HCT116 (cell line): ENCODE data around the gene DIO2. TPM values are rescaled to one million over a fixed set of nuclear protein-coding genes. Genes with fewer than 3 reads are reported as not detected.

Experiments used
- ATAC-seq: fragments of 200-7000 bp; cut with Tn5 transposase; 2 replicates; pipeline ENCODE4 v1.9.1; 2020; ENCODE audit warnings: mild to moderate bottlenecking, moderate library complexity
- BruUV-seq: library from RNA; stranded (reverse); fragments of 400-500 nt; replicated peaks from 2 replicates; lab custom pipeline; 2021; lab: Mats Ljungman, UMichigan
- CTCF ChIA-PET: fragments of 300-600 bp; sonication (Branson Sonifier 250); formaldehyde crosslinking; loops from one replicate; lab custom pipeline; 2021; ENCODE audit warnings: antibody characterized with exemption; lab: Charles Lee
- POLR2A ChIA-PET: fragments of 300-600, 350-600 bp; sonication (Branson Sonifier 250); formaldehyde crosslinking; loops from one replicate; lab custom pipeline; 2021; ENCODE audit warnings: antibody characterized with exemption; lab: Charles Lee
- RAD21 ChIA-PET, 2 experiments: fragments of 300-600 bp; sonication (Branson Sonifier 250); formaldehyde crosslinking; loops; one replicate each; lab custom pipeline; 2023; ENCODE audit warnings: low total read pairs in 2 of 2; ENCODE audit not compliant: uncharacterized antibody in 2 of 2, unreplicated experiment in 2 of 2, low non-redundant PET in 1 of 2; lab: Charles Lee
- DNase-seq: peaks from one replicate; pipeline ENCODE4 v3.0.0-alpha.2; 2010; ENCODE audit warnings: low read depth, low spot score
- H2AFZ ChIP-seq: fragments of 200-600 bp; shearing (Covaris generic), sonication (generic); 2 replicates; pipeline ENCODE4 v1.6.1; 2017; ENCODE audit warnings: low read depth, mixed run types, mixed read lengths, antibody characterized with exemption, low read length; ENCODE audit not compliant: poor library complexity, severe bottlenecking
- H3K27ac ChIP-seq: 2 replicates; pipeline ENCODE4 v1.5.1; 2012; ENCODE audit warnings: low read depth, low read length
- H3K27me3 ChIP-seq: fragments of 200-600 bp; sonication (generic); 2 replicates; pipeline ENCODE4 v1.6.1; 2016; ENCODE audit warnings: mixed run types, low read length, mixed read lengths; ENCODE audit not compliant: insufficient read depth
- H3K36me3 ChIP-seq, 2 experiments: fragments of 200-500 bp in 1 of 2; fragments of 200-600 bp in 1 of 2; sonication (Bioruptor generic) in 1 of 2; sonication (generic) in 1 of 2; 2 replicates each; pipeline versions ENCODE4 v1.5.1 to v1.6.1; 2014 to 2016; ENCODE audit warnings: low read length in 2 of 2, inconsistent platforms in 1 of 2, mixed read lengths in 1 of 2, mixed run types in 1 of 2; ENCODE audit not compliant: insufficient read depth in 2 of 2, control insufficient read depth in 1 of 2
- H3K4me1 ChIP-seq, 2 experiments: fragments of 200-600 bp in 1 of 2; sonication (generic) in 1 of 2; 2 replicates each; pipeline versions ENCODE4 v1.5.1 to v1.6.1; 2012 to 2017; ENCODE audit warnings: low read length in 2 of 2, inconsistent platforms in 1 of 2, mild to moderate bottlenecking in 1 of 2, mixed read lengths in 1 of 2, mixed run types in 1 of 2, moderate library complexity in 1 of 2; ENCODE audit not compliant: insufficient read depth in 2 of 2, control insufficient read depth in 1 of 2
- H3K4me2 ChIP-seq: fragments of 200-600 bp; sonication (generic); 2 replicates; pipeline ENCODE4 v1.6.1; 2017; ENCODE audit warnings: mixed run types, low read length, mixed read lengths
- H3K4me3 ChIP-seq, 2 experiments: fragments of 200-600 bp in 1 of 2; sonication (generic) in 1 of 2; replicated peaks in 1 of 2; 2 replicates each; pipeline ENCODE4 v1.5.1; 2011 to 2016; ENCODE audit warnings: low read length in 2 of 2, control low read depth in 1 of 2, low read depth in 1 of 2, mild to moderate bottlenecking in 1 of 2, mixed read lengths in 1 of 2, mixed run types in 1 of 2
- H3K79me2 ChIP-seq: fragments of 200-600 bp; sonication (generic); 2 replicates; pipeline ENCODE4 v1.6.1; 2017; ENCODE audit warnings: mild to moderate bottlenecking, mixed run types, low read length, moderate library complexity, mixed read lengths; ENCODE audit not compliant: insufficient read depth
- H3K9ac ChIP-seq: fragments of 200-600 bp; sonication (generic); 2 replicates; pipeline ENCODE4 v1.6.1; 2016; ENCODE audit warnings: low read length, mixed read lengths
- H3K9me2 ChIP-seq: fragments of 200-600 bp; sonication (generic), shearing (Covaris generic); 2 replicates; pipeline ENCODE4 v1.6.1; 2017; ENCODE audit warnings: mixed run types, mild to moderate bottlenecking, moderate library complexity; ENCODE audit not compliant: insufficient read depth
- H3K9me3 ChIP-seq, 2 experiments: fragments of 200-500 bp in 1 of 2; fragments of 200-600 bp in 1 of 2; sonication (Bioruptor generic) in 1 of 2; sonication (generic) in 1 of 2; 2 replicates each; pipeline ENCODE4 v1.6.1; 2014 to 2017; ENCODE audit warnings: low read length in 2 of 2, mixed read lengths in 2 of 2, inconsistent platforms in 1 of 2, low read depth in 1 of 2, mild to moderate bottlenecking in 1 of 2, mixed run types in 1 of 2, moderate library complexity in 1 of 2; ENCODE audit not compliant: control insufficient read depth in 1 of 2, insufficient read depth in 1 of 2
- H4K20me1 ChIP-seq: fragments of 200-600 bp; sonication (generic), shearing (Covaris generic); 2 replicates; pipeline ENCODE4 v1.6.1; 2017; ENCODE audit warnings: mixed run types, mild to moderate bottlenecking, moderate library complexity; ENCODE audit not compliant: insufficient read depth
- CBX3 ChIP-seq: IDR thresholded peaks from 2 replicates; pipeline ENCODE4 v1.6.1; 2012; ENCODE audit warnings: low read depth
- ELF1 ChIP-seq: IDR thresholded peaks from 2 replicates; pipeline ENCODE4 v1.6.1; 2012; ENCODE audit warnings: low read depth, borderline replicate concordance
- FOSL1 ChIP-seq: IDR thresholded peaks from 2 replicates; pipeline ENCODE4 v1.6.1; 2012; ENCODE audit warnings: low read depth
- JUND ChIP-seq: IDR thresholded peaks from 2 replicates; pipeline ENCODE4 v1.6.1; 2012
- POLR2AphosphoS5 ChIP-seq: IDR thresholded peaks from 2 replicates; pipeline ENCODE4 v1.6.1; 2011; ENCODE audit warnings: mild to moderate bottlenecking, low read depth, low read length, moderate library complexity
- SIN3A ChIP-seq: IDR thresholded peaks from 2 replicates; pipeline ENCODE4 v1.6.1; 2012; ENCODE audit warnings: low read depth
- SP1 ChIP-seq: IDR thresholded peaks from 2 replicates; pipeline ENCODE4 v1.6.1; 2012; ENCODE audit warnings: low read depth
- SRF ChIP-seq: IDR thresholded peaks from 2 replicates; pipeline ENCODE4 v1.6.1; 2012; ENCODE audit warnings: low read depth
- TCF7L2 ChIP-seq: IDR thresholded peaks from 2 replicates; pipeline ENCODE4 v1.7.0; 2011; ENCODE audit warnings: borderline replicate concordance, inconsistent platforms; ENCODE audit not compliant: insufficient read depth, insufficient read length; ENCODE audit errors: extremely low read depth
- YY1 ChIP-seq: IDR thresholded peaks from 2 replicates; pipeline ENCODE4 v1.6.1; 2011; ENCODE audit warnings: low read length, low read depth, moderate library complexity, mild to moderate bottlenecking; ENCODE audit not compliant: insufficient replicate concordance; ENCODE audit errors: extremely low read depth
- intact Hi-C: fragments of 100-400 bp; cut with micrococcal nuclease; formaldehyde crosslinking; loops from 2 replicates; pipeline ENCODE4 v1.10.0; 2022
- total RNA-seq: library from RNA; stranded (reverse); gene quantifications from one replicate; pipeline ENCODE4 v1.2.1, GENCODE V29; 2021; ENCODE audit not compliant: unreplicated experiment
- TF ChIP-seq, protein P1 (sequence below), 3 experiments: fragments of 200-600 bp in 1 of 3; sonication (generic) in 1 of 3; IDR thresholded peaks in 2 of 3; conservative IDR thresholded peaks in 1 of 3; 2 replicates each; pipeline ENCODE4 v1.5.1; 2012 to 2017; ENCODE audit warnings: low read depth in 2 of 3, low read length in 2 of 3, antibody characterized with exemption in 1 of 3, borderline replicate concordance in 1 of 3, control low read depth in 1 of 3, mild to moderate bottlenecking in 1 of 3, mixed read lengths in 1 of 3, mixed run types in 1 of 3, moderate library complexity in 1 of 3; ENCODE audit not compliant: insufficient read depth in 1 of 3
- TF ChIP-seq, protein P2 (sequence below): IDR thresholded peaks from 2 replicates; pipeline ENCODE4 v1.6.1; 2012; ENCODE audit warnings: low read depth
- TF ChIP-seq, protein P3 (sequence below): IDR thresholded peaks from 2 replicates; pipeline ENCODE4 v1.6.1; 2012

The DIO2 gene
- total RNA-seq, 1 experiment from 2014 or later, result 0.10 TPM

DNA sequence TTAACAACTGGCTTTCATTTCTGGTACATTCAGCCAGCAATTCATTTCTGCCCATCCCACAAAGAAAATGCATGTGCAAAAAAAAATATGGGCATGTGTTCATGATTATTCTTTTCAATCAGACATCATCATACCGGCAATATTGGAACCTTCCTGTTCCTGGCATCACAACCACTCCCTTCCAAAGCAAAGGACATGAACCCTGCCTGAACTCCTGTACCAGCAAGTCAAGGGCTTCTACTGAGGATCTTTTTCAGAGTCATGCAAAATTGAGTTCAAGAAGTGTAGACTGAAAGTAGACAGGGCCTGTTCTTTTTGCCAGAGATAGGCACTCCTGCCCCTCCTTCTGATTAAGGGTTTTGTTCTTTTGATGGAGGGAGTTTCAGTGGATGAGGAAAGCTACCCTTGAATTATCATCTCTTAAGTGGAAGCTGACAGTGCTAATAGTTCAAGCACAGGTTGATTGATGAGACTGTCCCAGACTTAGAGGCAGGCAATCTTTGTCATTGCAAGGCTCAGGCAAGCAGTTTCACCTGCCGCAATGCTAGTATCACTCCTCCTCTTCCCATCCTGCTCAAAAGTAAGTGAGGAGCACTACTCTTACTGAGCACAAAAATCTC is 22.3 kb upstream of the DIO2 start:
- ChIA-PET CTCF (no interaction called here), POLR2A (no interaction called here), RAD21 (no interaction called here)
- Histone ChIP-seq H2AFZ (no peak overlapping the region), H3K27me3 (no peaks in the 10 kb centered on the region), H3K27ac (no peak overlapping the region), H3K4me3 (no peak overlapping the region), H3K36me3 (no peaks in the 10 kb centered on the region), H4K20me1 (no peaks in the 10 kb centered on the region), H3K4me1 (no peaks in the 10 kb centered on the region), H3K9me3 (peaks cover 0 to 6% of the 10 kb centered on the region in 2 experiments; a peak in 1 of 4 replicates), H3K9ac (no peak overlapping the region), H3K4me2 (no peak overlapping the region), H3K9me2 (no peaks in the 10 kb centered on the region), H3K79me2 (no peaks in the 10 kb centered on the region)
- DNase-seq, result no peak
- intact Hi-C loops, result no loop called here
- no TSS peak for BruUV-seq
- TF ChIP-seq SIN3A, result no peak
- TF ChIP-seq JUND, result no peak
- TF ChIP-seq, protein P1, sequence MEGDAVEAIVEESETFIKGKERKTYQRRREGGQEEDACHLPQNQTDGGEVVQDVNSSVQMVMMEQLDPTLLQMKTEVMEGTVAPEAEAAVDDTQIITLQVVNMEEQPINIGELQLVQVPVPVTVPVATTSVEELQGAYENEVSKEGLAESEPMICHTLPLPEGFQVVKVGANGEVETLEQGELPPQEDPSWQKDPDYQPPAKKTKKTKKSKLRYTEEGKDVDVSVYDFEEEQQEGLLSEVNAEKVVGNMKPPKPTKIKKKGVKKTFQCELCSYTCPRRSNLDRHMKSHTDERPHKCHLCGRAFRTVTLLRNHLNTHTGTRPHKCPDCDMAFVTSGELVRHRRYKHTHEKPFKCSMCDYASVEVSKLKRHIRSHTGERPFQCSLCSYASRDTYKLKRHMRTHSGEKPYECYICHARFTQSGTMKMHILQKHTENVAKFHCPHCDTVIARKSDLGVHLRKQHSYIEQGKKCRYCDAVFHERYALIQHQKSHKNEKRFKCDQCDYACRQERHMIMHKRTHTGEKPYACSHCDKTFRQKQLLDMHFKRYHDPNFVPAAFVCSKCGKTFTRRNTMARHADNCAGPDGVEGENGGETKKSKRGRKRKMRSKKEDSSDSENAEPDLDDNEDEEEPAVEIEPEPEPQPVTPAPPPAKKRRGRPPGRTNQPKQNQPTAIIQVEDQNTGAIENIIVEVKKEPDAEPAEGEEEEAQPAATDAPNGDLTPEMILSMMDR (IDR thresholded peaks at IDR 0.05 in 2 of 3, conservative IDR thresholded peaks at IDR 0.05 in 1 of 3; ENCODE audit: borderline replicate concordance in 1 of 3, insufficient read depth in 1 of 3, low read depth in 2 of 3, low read length in 2 of 3), result no peak
- TF ChIP-seq CBX3, result no peak
- TF ChIP-seq, protein P2, sequence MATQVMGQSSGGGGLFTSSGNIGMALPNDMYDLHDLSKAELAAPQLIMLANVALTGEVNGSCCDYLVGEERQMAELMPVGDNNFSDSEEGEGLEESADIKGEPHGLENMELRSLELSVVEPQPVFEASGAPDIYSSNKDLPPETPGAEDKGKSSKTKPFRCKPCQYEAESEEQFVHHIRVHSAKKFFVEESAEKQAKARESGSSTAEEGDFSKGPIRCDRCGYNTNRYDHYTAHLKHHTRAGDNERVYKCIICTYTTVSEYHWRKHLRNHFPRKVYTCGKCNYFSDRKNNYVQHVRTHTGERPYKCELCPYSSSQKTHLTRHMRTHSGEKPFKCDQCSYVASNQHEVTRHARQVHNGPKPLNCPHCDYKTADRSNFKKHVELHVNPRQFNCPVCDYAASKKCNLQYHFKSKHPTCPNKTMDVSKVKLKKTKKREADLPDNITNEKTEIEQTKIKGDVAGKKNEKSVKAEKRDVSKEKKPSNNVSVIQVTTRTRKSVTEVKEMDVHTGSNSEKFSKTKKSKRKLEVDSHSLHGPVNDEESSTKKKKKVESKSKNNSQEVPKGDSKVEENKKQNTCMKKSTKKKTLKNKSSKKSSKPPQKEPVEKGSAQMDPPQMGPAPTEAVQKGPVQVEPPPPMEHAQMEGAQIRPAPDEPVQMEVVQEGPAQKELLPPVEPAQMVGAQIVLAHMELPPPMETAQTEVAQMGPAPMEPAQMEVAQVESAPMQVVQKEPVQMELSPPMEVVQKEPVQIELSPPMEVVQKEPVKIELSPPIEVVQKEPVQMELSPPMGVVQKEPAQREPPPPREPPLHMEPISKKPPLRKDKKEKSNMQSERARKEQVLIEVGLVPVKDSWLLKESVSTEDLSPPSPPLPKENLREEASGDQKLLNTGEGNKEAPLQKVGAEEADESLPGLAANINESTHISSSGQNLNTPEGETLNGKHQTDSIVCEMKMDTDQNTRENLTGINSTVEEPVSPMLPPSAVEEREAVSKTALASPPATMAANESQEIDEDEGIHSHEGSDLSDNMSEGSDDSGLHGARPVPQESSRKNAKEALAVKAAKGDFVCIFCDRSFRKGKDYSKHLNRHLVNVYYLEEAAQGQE, result no peak
- TF ChIP-seq TCF7L2, result no peak
- no peak for TF ChIP-seq YY1
- TF ChIP-seq, protein P3, sequence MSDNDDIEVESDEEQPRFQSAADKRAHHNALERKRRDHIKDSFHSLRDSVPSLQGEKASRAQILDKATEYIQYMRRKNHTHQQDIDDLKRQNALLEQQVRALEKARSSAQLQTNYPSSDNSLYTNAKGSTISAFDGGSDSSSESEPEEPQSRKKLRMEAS, result no peak
- no peak for TF ChIP-seq FOSL1
- no peak for TF ChIP-seq SRF
- TF ChIP-seq ELF1, result no peak
- no peak for TF ChIP-seq POLR2AphosphoS5
- no peak for TF ChIP-seq SP1
- ATAC-seq, result no peak
